HTERT RPE-1 (cell line): ENCODE data around the gene ARID1A.
"Not testable (repeated sequence)": the region's sequence is repeated elsewhere in the genome, so short reads cannot be mapped to it uniquely, and the experiment has no call there.

Source experiments
- in situ Hi-C: fragments of 300-500 bp; cut with MboI; formaldehyde crosslinking; loops from 4 replicates; pipeline ENCODE4 v1.14.3; 2020; ENCODE audit warnings: low sequenced_read_pairs

ARID1A gene

DNA sequence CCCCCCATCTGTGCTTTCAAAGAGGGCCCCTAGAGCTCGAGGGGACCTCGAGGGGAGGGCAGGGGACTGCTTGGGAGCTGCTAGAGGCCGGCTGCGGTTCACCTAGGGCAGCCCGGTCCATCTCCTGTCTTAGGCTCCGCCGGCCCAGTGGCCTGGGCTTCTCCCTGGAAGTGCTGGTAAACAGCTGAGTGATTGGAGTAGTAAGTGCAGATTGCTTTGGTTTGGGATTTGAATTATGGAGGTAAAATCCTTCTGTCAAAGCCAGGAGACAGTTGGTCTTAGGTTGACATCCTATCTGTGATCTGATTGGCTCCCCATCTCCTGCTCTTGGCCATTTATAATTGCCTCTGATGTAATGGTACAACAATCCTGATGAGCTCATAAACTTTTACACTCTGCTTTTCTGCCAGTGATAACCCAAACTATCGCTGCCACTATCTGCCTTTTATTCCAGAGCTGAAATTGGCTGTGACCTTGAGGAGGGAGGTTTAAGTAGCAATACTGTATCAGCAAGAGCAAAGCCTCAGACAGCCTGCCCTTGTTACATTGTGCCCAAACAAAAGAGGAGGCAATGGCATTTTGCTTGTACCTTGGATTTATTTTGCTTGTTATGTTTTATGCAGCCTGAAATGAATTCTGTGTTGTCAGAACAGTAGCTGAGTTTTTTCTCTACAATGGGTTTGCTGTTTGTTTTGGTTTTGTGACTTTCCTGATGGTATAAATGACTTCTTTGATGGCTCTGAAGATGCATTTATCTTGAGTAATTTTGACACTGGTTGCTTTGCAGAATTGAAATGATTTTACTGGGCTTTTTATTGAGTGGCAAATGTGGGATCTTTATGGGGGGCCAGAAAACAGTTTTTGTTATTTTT, 2.4 kb downstream of the ARID1A start:
- in situ Hi-C loops = no loop called here

DNA sequence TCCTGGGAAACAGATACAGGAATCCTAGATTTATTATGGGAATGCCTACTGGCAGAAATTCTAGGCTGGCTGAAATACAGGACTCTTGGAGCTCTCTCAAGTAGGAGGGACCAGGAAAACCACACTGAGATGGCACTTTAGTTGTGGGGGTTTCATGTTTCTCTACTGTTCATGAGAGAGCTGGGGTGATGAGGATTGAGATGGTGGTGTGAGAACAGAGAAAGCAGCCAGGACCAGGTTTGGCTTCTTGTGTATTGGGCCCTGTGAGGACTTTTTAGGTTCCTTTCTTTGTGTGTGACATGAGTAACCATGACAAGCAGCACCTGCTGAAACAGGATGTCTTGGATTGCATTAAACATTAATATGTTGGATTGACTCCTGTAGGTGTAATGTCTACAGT, 4.9 kb downstream of the ARID1A start:
- in situ Hi-C loops = no loop called here

DNA sequence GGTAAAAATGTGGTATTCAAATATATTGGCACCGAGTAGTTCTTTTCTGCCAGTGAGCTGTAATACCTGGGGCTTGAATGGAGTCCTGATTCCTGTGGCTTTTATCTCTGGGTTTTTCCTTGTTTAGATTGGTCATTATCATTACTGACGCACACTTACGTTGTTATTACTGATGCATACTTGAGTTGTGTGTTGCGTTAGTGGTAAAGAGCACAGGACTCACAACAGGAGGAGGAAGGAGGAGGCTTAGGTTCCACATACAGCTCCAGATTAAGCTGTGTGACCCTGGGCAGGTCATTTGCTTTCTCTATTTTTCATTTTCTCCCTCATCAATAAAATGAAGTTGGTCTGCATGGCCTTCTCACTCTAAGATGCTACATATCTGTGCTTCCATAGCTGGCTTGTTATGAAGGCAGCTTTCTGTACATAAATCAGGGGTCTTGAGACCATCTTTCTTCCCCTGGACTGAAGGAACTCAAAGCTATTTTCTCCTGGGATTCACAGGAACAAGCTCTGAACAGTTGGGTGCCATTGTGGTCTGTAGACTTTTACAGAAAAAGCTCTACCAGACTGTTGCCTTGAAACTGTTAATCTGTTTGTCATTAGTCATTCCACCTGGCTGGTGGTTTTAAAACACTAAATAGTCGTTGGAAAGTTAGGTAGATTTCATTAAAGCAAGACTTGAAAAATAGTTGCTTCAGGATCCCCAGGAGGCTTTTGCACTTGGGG, 5.6 kb downstream of the ARID1A start:
- in situ Hi-C loops = no loop called here

DNA sequence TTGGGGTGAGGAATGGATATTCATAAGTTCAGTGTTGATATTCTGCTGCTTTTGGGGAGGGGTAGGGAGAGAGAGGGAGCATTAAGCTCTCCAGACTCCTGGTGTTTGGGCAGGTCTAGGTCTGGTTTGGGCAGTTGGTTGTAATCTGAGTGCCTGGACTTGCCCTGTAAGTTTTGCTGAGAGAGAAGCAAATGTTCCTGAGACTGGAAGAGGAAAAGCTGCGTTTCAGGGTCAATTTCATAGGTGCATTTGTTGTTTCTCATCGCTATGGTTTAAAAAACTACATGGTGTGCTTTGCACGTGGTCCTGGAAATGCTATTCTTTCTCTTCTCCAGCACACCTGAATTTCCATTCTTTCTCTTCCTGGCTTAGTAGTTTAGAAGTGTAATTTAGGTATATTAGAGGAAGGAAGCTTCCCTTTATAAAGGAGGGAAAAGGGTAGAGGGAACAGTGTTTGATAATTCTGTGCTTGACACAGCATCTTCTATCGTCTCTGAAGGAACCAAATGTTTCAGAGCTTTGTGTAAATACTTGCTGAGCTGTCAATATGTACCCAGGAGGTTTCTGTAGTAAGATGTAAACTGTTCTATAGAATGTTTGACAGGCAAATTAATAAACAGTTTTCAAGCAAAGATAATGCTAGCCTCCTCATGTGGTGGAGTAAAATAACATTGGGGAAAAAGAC, 6.3 kb downstream of the ARID1A start:
- in situ Hi-C loops = no loop called here

DNA sequence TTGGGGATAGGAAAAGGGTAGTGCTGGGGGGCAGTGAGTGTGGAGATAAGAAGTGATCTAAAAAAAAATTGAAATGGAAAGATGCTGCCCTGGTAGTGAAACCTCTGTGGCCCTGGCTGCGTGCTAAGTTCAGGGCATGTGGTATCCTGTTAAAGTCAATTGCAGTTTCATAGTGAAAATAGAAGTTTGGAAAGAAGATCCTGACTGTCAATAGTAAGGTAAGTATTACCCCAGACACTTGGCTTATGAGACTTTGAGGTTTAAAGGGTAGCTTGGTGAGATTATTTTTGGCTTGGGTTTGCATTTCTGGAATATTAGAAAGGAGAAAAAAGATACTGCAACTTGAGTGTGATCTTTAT, 6.8 kb downstream of the ARID1A start:
- in situ Hi-C loops = no loop called here

DNA sequence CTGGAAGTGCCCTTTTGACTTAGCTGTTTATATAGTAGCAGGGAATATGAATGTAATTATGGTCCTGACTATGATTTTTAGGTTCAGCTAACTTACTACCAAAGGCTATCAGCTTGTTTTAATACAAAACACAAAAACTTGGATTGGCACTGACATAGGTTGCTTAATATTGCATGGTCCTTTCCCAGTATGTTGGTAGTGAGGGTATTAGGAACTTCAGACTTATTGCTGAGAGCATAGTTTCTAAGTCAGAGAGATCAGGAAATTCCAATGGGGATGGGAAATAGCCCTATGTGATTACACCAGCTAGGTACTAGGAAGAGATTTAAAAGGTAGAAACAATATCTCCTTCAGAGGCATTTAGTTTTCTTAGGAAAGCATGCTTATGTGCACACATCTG, 7.7 kb downstream of the ARID1A start:
- in situ Hi-C loops = no loop called here

DNA sequence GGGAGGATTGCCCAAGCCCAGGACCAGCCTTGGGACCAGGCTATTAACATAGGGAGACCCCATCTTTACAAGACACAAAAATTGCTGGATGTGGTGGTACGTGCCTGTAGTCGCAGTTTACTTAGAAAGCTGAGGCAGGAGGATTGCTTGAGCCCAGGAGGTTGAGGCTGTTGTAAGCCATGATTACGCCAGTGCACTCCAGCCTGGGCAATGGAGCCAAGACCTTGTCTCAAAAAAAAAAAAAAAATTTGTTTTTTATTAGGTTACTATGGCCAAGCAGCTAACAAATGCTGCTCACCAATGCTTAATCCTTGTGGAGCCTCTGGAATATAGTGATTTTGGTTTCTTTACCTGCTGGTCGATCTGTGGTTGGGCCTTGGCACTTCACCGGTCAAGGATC, 8.8 kb downstream of the ARID1A start:
- in situ Hi-C loops = no loop called here

DNA sequence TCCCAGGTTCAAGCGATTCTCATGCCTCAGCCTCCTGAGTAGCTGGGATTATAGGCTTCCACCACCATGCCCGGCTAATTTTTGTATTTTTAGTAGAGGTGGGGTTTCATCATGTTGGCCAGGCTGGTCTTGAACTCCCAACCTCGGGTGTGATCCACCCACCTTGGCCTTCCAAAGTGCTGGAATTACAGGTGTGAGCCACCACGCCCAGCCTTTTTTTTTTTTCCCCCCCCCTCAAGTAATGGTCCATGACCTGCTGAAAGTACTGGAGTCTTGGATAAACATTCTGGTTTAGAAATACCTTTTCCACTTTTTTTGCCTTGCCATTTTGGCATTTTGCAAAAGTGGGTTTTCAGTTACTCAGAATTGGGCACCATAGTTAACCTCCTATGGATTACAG, 9.4 kb downstream of the ARID1A start:
- in situ Hi-C loops = not testable (repeated sequence)

DNA sequence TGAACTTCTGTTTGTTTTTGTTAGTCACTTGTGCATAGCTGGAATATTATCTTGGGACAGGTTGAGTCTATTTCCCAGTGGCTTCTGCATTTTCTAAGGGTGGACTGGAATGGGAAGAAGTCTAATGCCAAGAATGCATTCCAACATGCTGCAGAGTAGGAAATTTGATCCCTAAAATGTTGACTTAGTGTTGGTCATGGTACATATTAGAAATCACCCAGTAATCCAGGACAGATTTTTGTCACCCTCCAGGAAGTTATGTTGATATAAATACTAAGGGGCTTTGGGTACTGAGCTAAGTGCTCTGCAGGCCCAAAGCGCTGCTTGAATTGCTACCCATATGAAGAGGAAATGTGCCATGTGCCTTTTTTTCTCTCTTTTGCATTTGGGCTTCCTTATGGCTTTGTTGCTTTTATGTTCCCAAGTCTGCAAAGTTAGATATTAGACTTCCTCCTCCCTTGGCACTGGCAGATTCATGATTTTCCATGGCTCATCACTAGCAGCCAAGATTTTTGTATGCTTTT, 10.0 kb downstream of the ARID1A start:
- in situ Hi-C loops = no loop called here

DNA sequence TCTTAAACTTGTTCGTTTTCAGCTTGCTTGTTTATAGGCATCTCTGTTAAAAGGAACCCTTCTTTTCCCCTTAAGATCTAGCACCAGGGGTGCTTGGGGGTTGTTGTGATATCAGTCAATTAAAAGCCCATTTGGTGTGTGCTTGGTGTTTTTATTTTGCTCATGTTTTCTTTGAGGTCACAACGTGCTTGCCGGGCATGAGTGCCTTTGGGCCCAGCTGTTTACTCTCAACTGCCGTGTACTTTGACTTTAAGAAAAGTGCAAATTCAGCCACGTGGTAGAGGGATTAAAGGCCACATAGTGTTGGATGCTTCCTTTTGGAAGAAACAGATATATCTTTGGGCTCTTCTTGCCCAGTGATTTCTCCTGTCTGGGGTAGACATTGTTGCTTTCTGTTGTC, 10.5 kb downstream of the ARID1A start:
- in situ Hi-C loops = no loop called here

DNA sequence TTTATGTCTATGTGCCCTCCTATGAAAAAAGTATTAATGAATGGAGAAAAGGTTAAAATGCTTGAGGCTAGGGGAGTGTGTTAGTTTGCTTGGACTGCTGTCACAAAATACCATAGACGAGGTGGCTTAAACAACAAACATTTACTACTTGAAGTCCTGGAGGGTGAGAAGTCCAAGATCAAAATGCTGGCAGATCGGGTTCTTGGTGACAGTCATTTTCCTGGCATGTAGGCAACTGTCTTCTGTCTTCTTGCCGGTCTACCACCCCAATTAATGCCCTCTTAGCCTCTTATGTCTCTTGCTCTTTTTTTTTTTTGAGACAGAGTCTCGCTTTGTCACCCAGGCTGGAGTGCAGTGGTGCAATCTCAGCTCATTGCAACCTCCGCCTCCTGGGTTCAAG, 15.0 kb downstream of the ARID1A start:
- in situ Hi-C loops = no loop called here

DNA sequence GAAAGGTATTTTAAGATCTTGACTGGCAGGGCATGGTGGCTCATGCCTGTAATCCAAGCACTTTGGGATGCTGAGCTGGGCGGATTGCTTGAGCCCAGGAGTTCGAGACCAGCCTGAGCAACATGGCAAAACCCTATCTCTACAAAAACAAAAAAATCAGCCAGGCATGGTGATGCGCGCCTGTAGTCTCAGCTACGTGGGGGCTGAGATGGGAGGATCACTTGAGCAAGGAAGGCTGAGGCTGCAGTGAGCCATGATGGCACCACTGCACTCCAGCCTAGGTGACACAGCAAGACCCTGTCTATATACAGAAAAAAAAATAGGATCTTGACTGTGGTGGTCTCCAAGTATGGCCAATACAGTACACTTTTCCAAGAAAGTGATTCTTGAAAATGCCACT, 16.0 kb downstream of the ARID1A start:
- in situ Hi-C loops = no loop called here

DNA sequence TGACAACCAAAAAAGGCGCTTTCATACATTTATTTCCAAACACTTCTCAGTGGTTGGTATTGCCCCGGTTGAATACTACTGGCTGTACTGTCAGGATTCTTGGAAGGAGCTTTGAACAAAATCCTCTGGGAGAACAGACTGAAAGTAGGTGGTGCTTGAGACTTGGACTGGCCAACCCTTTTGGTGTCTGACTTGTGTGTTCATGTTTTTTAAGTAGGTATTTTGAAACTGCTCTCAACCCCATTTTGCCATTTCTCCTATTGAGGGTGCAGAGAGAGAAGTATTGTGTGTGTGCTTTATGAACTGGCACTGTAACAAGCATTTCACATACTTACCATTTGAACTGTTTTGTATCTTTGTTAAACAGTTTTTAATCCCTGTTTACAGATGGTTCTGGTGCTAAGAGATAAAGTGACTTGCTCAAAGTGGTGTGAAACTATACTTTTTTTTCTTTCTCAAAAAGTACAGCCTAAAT, 21.2 kb downstream of the ARID1A start:
- in situ Hi-C loops = no loop called here

DNA sequence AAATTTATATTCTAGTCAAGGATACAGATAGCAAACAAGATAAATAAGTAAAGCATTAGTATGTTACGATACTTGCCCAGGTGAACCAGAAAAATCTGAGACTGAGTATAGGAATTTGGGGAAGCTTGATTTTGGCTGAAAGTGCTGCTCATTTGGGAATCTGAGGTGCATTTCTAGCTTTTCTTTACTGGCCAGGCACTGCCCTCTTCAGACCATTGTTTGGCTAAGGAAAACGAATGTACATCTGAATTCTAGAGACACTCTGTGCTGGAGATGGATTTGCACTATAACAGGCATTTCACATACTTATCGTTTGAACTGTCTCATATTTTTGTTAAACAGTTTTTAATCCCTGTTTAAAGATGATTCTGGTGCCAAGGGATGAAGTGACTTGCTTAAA, 23.4 kb downstream of the ARID1A start:
- in situ Hi-C loops = no loop called here

DNA sequence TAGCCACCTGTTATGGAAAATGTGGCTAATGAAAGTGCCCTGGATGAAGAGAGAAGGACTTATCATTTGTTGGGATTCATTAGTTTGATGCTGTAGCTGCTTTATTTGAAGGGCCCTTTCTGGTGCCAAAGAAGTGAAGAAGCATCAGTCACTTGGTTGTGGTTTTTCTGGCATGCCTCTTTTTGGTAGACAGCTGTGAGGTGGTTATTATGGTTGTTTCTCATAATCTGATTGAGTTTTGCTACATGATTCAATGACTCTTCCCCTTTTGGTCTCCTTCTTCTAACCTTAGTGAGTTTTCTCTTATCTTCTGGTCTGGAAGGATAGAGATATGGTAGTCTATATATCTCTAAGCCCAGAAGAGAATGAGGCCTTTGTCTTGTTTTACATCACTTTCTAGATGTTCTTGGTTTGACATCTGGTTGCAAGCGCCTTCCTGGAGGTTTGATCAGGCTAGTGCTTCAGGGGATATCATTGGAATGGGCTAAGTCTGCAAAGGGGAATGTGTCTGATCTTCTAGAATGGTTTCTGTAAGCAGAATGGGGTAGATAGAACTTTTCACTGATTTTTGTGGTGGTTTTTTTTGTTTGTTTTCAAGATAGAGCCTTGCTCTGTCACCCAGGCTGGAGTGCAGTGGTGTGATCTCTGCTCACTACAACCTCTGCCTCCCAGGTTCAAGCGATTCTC, 26.0 kb downstream of the ARID1A start:
- in situ Hi-C loops = no loop called here

DNA sequence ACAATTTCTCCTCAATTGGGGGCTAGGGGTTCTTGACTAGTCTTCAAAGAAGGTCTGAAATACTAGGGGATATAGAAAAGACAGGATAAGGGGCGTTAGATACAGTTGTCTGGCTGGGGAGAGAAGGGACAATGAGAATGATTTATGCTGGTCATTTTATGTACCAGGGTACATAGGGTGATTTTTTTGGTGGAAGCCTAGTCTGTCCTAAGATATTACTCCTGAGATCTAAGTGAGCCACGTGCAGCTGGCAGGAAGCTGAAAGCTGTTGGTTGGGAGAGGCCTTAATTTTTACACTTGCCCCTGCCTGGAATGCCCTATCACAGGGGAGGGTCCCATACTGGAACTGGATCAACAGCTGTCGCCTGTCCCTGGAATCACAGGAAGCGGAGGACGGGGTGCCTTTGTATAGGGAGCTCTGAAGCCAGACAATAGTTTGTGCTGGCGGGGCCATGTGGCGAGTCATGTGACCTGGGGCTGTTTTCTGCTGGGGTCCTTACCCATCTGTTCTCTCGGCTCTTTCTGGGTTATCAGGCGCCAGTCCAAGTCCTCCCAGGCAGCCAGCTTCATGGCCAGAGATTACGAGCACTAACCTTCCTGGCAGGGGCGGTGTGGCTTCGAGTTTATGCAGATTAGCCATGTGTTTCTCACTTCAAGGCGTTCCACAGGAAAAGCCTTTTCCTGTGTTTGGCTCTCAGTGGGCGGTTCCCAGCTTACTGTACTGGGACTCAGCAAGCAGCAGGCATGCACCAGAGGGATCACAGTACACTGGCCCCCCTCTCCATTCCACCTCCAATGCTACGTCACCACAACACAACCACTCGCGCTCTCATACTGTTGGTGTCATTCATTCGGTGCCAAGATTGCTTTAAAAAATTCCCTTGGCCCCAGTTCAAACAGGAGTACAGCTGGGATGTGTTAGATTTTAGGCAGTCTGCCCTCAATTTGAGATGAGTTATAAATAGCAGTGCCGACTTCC, 27.5 kb downstream of the ARID1A start:
- in situ Hi-C loops = no loop called here

DNA sequence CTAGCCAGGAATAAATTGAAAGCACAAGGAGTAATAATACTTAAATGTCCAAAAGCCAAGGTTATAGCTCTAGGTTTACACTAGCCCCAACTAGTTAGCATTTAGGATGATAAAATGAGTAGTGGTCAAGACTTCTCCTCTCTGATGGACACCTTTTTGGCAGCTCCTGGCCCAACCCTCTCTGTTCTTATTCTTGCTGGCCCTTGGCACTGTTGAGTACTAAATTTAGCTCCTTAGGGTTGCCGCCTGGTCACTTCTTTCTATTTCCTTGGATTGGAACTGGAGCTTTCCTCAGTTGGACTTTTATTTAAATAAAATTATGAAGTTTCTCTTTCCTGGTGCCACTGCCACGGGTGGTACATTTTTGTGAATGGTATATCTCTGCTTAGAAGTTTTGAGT, 28.3 kb downstream of the ARID1A start:
- in situ Hi-C loops = no loop called here

DNA sequence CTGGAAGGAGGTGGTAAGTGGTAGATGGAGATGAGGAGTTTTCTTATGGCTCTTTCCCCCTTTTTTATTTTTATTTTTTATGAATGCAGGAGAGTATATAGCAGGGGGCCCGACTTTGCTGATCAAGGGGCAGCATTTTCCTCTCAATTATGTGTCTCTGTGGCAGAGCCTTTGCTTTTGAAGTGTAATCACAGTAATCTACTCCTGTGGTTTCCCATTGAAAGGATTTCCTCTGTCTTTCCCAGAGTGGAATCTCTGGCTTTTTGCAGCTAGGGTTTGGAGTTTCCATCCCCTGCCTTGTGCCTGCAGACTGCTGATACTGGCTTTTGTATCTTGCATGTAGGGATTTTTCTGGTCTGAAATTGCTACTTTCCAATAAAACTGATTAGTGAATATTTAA, 29.1 kb downstream of the ARID1A start:
- in situ Hi-C loops = no loop called here

DNA sequence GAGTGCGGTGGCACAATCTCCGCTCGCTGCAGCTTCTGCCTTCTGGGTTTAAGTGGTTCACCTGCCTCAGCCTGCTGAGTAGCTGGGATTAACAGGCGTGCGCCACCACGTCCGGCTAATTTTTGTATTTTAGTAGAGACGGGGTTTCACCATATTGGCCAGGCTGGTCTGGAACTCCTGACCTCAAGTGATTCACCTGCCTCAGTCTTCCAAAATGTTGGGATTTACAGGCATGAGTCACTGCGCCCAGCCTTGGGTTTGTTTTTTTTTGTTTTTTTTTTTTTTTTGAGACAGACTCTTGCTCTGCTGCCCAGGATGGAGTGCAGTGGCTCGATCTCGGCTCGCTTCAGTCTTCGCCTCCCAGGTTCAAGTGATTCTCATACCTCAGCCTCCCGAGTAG, 30.1 kb downstream of the ARID1A start:
- in situ Hi-C loops = not testable (repeated sequence)

DNA sequence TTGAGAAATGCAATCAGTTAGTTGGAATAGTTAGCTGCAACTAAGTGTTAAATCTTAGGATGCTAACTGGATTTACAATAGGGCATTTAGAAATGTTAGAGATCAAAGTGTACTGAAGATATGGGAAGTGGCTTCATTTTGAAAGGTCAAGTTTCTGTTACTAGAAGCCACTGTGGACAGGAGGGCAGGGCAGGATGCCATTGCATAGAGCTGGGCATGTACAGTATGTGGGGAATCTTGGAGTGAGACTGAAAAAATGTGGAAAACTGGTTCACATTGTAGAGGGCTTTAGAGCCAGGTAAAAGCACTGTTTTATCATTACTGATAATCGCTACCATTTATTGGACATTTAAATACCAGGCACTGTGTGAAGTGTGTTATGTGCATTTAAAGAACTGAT, 31.0 kb downstream of the ARID1A start:
- in situ Hi-C loops = no loop called here
